Measurements from ENCODE around the gene PLA2G4B. TPM values are rescaled to one million over a fixed set of nuclear protein-coding genes. Genes with fewer than 3 reads are reported as not detected.

PLA2G4B gene
- total and polyA plus RNA-seq, 10 of the 15 experiments (the other 5 are each of a cell fraction or from before 2014, with no cell fraction given), result 0.22 to 6.6 (median 2.9) TPM

DNA sequence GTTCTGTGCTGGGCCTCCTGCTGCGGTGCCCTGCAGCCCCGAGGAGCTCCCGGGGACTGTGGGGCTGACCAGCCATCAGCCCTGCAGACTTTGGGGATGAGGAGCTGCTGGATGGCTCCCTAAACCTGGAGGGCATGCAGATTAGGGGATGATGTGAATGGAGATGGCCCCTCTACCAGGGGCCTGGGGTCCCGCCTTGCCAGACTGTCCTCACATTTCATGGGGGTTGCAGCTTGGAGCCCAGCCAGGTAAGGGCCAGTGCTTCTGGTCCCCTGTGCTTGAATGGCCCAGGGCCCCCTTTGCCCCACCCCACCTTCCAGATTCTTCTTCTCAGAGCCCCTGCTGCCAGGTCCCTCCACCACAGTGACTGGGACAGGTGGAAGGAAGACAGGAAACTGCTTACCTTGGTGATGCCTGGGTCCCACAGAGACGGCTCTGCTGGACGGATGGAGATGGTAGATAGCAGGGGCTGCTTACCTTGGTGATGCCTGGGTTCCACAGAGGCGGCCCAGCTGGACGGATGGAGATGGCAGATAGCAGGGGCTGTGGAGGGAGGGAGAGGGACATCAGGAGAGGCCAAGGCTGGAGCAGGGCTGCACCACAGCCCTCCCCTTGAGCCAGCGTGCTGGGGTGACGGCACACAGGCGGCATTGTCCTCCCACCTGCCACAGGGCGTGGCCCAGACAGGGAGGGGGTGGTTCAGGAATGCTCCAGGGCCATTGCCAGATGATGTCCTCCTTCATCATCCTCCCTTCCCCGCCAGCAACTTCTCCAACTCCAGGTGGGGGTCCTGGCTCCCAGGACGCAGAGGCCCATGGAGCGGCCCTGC is 55.0 kb downstream of the PLA2G4B start, which contains the start of gene SPTBN5 (continued):
- TF ChIP-seq CHD2 (IDR thresholded peaks at IDR 0.05; ENCODE audit: borderline replicate concordance, low read depth, low read length) (no peak), RAD51 (IDR thresholded peaks at IDR 0.05) (no peak), IKZF2 (IDR thresholded peaks at IDR 0.05) (no peak), DPF2 (IDR thresholded peaks at IDR 0.05) (no peak), ZZZ3 (IDR thresholded peaks at IDR 0.05; ENCODE audit: control insufficient read depth, insufficient read length, low read depth) (no peak), POLR2A (IDR thresholded peaks at IDR 0.05; ENCODE audit: low read depth, low read length) (no peak), HDGF (IDR thresholded peaks at IDR 0.05) (no peak)

DNA sequence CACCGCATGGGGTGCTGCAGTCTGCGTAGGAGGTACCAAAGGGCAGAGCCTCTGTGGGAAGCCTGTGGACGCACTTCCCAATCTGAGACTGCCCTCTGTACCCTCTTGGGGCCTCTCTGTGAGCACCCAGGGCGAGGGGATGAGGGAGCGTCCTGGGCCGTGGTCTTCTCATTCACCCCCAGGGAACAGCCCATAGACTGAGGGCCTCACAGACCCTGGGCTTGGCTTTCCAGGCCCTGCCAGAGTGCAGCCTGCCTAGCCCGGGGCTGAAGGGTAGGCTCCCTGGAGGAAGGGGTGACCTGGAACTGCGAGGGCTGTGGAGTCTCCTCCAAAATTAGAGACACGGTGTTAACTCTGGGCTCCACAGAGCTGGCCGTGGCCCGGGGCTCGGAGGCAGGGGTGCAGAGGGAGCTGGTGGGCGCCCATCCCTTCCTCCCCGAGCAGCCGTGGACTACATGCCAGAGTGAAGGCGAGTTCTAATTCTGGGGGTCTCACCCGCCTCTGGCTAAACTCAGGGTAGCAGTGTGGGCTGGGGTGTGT is 55.7 kb downstream of the PLA2G4B start:
- in situ Hi-C loops (cut with MboI) (no loop called here), intact Hi-C loops (cut with micrococcal nuclease; ENCODE audit: unreplicated experiment) (no loop called here)
- SMC1A ChIA-PET (ENCODE audit: uncharacterized antibody, unreplicated experiment), result interaction anchor here (1.2 kb wide), 1 partner anchor 169 kb away, joined by 3 read pairs; no protein-coding TSS in a partner anchor
- DNase-seq (ENCODE audit: low read depth, low spot score), result no peak
- ATAC-seq, result no peak; the same call in 1 of the 3 replicates
- RAD21 ChIA-PET (ENCODE audit: unreplicated experiment), result interaction anchor here (1.3 kb wide), 1 partner anchor 10 kb away, joined by 6 read pairs; no protein-coding TSS in a partner anchor
- BruUV-seq (replicated peaks), result no TSS peak
- Histone ChIP-seq H3K4me2 (ENCODE audit: control insufficient read depth, insufficient read depth) (peak overlapping the region; percentile 28), H3K27ac (ENCODE audit: control insufficient read depth, insufficient read depth) (no peak overlapping the region), H3K4me1 (ENCODE audit: control insufficient read depth, insufficient read depth, low read length) (peaks cover 15% of the 10 kb centered on the region), H3K4me3 (no peak overlapping the region; the same call in 1 of the 2 replicates), H2AFZ (ENCODE audit: control insufficient read depth, low read depth, low read length) (no peak overlapping the region; the same call in 1 of the 2 replicates), H3K9ac (ENCODE audit: control insufficient read depth, insufficient read depth, low read length) (no peak overlapping the region), H3K79me2 (ENCODE audit: control insufficient read depth, insufficient read depth, low read length) (no peaks in the 10 kb centered on the region), H3K36me3 (ENCODE audit: control insufficient read depth in 2 of 2, insufficient read depth in 2 of 2, low read length in 1 of 2) (peaks cover 2 to 6% of the 10 kb centered on the region in 2 experiments; a peak in 3 of 4 replicates), H4K20me1 (ENCODE audit: control insufficient read depth, insufficient read depth) (no peaks in the 10 kb centered on the region), H3K9me3 (replicated peaks; ENCODE audit: control insufficient read depth, insufficient read depth, low read length) (no peaks in the 10 kb centered on the region), H3K27me3 (replicated peaks in 1 of 2; ENCODE audit: control insufficient read depth in 2 of 2, insufficient read depth in 2 of 2, low read length in 1 of 2) (no peaks in the 10 kb centered on the region)
- CTCF ChIA-PET, result interaction anchor here (0.6 to 2.6 kb wide), 4 partner anchors 9 to 134 kb away, joined by 3 to 16 read pairs (median 6); no protein-coding TSS in a partner anchor
- POLR2A ChIA-PET, result no interaction called here
- TF ChIP-seq, protein P1, sequence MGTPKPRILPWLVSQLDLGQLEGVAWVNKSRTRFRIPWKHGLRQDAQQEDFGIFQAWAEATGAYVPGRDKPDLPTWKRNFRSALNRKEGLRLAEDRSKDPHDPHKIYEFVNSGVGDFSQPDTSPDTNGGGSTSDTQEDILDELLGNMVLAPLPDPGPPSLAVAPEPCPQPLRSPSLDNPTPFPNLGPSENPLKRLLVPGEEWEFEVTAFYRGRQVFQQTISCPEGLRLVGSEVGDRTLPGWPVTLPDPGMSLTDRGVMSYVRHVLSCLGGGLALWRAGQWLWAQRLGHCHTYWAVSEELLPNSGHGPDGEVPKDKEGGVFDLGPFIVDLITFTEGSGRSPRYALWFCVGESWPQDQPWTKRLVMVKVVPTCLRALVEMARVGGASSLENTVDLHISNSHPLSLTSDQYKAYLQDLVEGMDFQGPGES (IDR thresholded peaks at IDR 0.05), result no peak
- TF ChIP-seq, protein P2, sequence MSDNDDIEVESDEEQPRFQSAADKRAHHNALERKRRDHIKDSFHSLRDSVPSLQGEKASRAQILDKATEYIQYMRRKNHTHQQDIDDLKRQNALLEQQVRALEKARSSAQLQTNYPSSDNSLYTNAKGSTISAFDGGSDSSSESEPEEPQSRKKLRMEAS (IDR thresholded peaks at IDR 0.05; ENCODE audit: low read depth, low read length), result 0 out of 2 replicates have a peak, but pooled peaks have one; percentile 12
- TF ChIP-seq NFXL1 (IDR thresholded peaks at IDR 0.05; ENCODE audit: borderline replicate concordance) (no peak), ZNF217 (IDR thresholded peaks at IDR 0.05) (no peak), CBX3 (IDR thresholded peaks at IDR 0.05; ENCODE audit: borderline replicate concordance, low read depth) (no peak), NFYA (IDR thresholded peaks at IDR 0.05; ENCODE audit: borderline replicate concordance, low read depth, low read length) (no peak)
- no peak for FAIRE-seq
- 30% methylated on average over 17 of the region's 17 CpGs for WGBS (ENCODE audit: insufficient coverage, insufficient replicate concordance, low lambda C conversion rate, missing lambda C conversion rate)

All from GM12878 (cell line).